Gastroesophageal sphincter (tissue), 3 donors: ENCODE results near the gene FHAD1.

Experiments used
- EP300 ChIP-seq: sonication (generic); formaldehyde crosslinking; IDR thresholded peaks from one replicate; pipeline ENCODE4 v1.6.1; 2017; ENCODE audit warnings: antibody characterized with exemption, mild to moderate bottlenecking
- POLR2A ChIP-seq, 2 donors: fragments of 450-650 bp; IDR thresholded peaks; one replicate each; pipeline ENCODE4 v1.6.1; 2017; ENCODE audit warnings: antibody characterized with exemption in 2 of 2, mild to moderate bottlenecking in 2 of 2, moderate library complexity in 1 of 2
- TF ChIP-seq, protein P1 (sequence below), 4 experiments: fragments of 200-600 bp in 2 of 4; fragments of 450-650 bp in 2 of 4; sonication (generic) in 1 of 4; IDR thresholded peaks; one replicate each; pipeline ENCODE4 v1.5.1; 2017 to 2019; ENCODE audit warnings: antibody characterized with exemption in 4 of 4, mild to moderate bottlenecking in 2 of 4, moderate library complexity in 2 of 4

DNA sequence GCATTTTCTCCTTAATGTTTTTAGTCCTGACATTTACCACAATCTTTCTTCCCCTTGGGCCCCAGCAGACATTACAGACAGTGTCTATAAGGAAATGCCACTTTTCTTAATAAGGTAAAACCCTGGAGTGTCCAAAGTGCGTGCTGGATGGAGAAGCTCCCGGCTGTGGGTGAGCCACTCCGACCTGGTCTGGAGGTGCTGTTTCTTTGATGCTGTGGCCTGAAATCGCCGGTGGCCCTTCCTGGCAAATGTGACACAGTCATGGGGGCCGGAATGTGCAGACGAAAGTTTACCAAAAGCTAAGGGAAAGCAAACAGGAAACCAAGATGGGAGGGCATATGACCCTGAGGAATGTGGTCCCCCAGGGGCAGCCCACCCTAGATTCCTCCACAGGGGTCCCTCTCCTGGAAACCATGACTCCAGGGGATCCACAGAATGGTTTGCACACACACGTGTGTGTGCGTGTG lies 77.9 kb downstream of the FHAD1 start:
- TF ChIP-seq EP300 (no peak), POLR2A (IDR thresholded peaks at IDR 0.05) (no peak)
- TF ChIP-seq, protein P1, sequence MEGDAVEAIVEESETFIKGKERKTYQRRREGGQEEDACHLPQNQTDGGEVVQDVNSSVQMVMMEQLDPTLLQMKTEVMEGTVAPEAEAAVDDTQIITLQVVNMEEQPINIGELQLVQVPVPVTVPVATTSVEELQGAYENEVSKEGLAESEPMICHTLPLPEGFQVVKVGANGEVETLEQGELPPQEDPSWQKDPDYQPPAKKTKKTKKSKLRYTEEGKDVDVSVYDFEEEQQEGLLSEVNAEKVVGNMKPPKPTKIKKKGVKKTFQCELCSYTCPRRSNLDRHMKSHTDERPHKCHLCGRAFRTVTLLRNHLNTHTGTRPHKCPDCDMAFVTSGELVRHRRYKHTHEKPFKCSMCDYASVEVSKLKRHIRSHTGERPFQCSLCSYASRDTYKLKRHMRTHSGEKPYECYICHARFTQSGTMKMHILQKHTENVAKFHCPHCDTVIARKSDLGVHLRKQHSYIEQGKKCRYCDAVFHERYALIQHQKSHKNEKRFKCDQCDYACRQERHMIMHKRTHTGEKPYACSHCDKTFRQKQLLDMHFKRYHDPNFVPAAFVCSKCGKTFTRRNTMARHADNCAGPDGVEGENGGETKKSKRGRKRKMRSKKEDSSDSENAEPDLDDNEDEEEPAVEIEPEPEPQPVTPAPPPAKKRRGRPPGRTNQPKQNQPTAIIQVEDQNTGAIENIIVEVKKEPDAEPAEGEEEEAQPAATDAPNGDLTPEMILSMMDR (IDR thresholded peaks at IDR 0.05) = no peak
